ENCODE results near the gene MRPL14.

MRPL14 gene

DNA sequence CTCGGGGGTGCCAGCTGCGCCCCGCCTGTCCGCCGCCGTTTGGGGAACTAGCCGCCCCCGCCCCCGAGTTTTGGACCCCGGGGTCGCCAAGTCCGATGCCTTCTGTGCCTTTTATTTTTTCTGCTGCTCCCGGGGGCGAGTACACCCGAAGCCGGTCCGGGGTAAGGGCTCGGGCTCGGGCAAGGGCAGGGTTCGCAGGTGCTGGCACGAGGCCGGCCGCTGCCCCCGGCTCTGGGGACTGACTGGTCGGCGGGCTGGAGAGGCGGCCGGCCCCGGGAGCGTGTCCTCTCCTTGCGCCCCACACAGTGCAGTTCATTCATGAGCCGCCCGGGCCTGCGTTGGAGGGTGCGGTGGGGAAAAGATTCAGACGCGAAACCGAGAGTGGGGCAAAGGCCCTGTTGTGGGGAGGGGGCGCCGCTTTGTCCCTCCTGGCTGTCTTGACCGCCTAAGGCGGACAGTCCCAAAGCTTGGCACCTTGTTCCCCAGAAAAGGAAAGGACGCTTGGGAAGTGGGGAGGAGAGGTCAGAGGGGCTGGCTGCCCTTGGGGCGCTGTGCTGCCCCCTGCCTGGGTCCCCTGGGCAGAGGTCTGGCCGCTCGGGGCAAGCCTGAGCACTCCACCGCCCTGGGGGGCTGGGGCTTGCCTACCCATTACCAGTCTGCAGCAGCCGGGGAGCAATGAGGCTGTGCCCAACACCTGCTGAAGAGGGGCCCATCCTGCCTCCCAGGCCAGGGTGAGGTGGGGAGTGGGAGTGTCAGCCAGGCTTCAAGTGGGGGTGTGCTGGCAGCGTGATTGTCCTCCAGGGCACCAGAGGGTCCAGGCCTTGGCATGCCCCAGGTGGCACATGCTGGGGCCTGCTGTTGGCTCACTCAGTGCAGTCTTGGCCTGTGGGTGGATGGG is 1.0 kb upstream of the MRPL14 start:
- TF ChIP-seq EZH2phosphoT487 (IDR thresholded peaks at IDR 0.05; ENCODE audit: low read depth): no peak
- TF ChIP-seq, protein P1, sequence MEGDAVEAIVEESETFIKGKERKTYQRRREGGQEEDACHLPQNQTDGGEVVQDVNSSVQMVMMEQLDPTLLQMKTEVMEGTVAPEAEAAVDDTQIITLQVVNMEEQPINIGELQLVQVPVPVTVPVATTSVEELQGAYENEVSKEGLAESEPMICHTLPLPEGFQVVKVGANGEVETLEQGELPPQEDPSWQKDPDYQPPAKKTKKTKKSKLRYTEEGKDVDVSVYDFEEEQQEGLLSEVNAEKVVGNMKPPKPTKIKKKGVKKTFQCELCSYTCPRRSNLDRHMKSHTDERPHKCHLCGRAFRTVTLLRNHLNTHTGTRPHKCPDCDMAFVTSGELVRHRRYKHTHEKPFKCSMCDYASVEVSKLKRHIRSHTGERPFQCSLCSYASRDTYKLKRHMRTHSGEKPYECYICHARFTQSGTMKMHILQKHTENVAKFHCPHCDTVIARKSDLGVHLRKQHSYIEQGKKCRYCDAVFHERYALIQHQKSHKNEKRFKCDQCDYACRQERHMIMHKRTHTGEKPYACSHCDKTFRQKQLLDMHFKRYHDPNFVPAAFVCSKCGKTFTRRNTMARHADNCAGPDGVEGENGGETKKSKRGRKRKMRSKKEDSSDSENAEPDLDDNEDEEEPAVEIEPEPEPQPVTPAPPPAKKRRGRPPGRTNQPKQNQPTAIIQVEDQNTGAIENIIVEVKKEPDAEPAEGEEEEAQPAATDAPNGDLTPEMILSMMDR (IDR thresholded peaks at IDR 0.05; ENCODE audit: low read depth, low read length): peak; percentile 32
- H3K4me3 ChIP-seq (ENCODE audit: low read length): peak overlapping the region; percentile 91
- no peaks in the 10 kb centered on the region for H3K27me3 ChIP-seq (ENCODE audit: low read depth, low read length)
- peaks cover 52% of the 10 kb centered on the region for H3K79me2 ChIP-seq (ENCODE audit: low read length)
- peak overlapping the region; percentile 91 for H3K4me2 ChIP-seq (ENCODE audit: low read length)
- H3K27ac ChIP-seq (ENCODE audit: low read length): no peak overlapping the region; the same call in 1 of the 2 replicates
- H3K36me3 ChIP-seq (replicated peaks; ENCODE audit: low read depth, low read length): peaks cover 24% of the 10 kb centered on the region
- peak overlapping the region; percentile 86 for H2AFZ ChIP-seq (ENCODE audit: low read depth, low read length)
- peak overlapping the region; percentile 84 for H3K9ac ChIP-seq (ENCODE audit: low read length)
- peaks cover 37% of the 10 kb centered on the region for H3K4me1 ChIP-seq (ENCODE audit: low read length)
- H3K9me3 ChIP-seq (ENCODE audit: insufficient read depth, low read length): no peaks in the 10 kb centered on the region
- H4K20me1 ChIP-seq (ENCODE audit: insufficient read depth, low read length): peaks cover 33% of the 10 kb centered on the region

DNA sequence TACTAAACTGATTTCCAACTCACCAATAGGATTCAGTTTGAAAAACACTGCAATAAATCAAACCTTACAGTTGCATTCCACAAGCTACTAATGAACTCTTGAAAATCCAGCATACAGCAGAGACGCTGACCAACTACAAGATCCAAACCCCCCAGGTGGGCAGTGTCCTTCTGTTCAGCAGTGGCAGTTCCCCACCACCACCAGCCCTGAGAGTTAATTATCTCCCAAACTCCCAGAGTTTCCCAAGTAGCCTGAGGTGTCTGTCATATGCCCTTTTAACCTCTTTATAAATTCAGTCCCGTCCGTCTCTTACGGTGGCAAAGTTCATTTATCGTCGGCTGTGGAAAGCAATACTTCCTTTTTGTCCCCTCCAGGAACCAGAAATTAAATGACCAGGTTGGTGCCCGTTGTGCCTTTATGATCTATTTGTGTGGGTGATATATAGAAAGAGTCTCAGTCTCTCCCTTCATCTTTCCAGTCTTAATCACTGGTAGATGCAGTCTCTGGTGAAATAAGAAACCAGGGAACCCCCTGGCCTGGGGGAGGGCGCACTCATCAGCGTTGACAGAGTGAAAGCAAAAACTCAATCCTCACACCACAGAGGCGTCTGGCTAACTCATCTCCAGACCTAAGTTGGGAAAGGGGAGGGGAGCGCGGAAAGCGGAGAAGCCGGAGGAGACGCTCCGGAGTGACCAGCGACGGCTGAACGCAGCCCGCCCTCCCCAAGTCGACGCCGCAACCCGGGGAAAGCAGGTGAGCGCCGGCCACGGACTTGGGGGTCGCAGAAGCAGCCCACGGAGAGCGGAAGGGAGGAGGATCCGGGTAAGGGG is 717 bp downstream of the MRPL14 start:
- no peaks in the 10 kb centered on the region for H3K27me3 ChIP-seq (ENCODE audit: low read depth, low read length)
- H3K4me2 ChIP-seq (ENCODE audit: low read length): peak overlapping the region; percentile 91
- peaks cover 26% of the 10 kb centered on the region for H3K36me3 ChIP-seq (replicated peaks; ENCODE audit: low read depth, low read length)
- peak overlapping the region; percentile 84 for H3K27ac ChIP-seq (ENCODE audit: low read length)
- peaks cover 40% of the 10 kb centered on the region for H3K4me1 ChIP-seq (ENCODE audit: low read length)
- H3K79me2 ChIP-seq (ENCODE audit: low read length): peaks cover 69% of the 10 kb centered on the region
- H3K9me3 ChIP-seq (ENCODE audit: insufficient read depth, low read length): no peaks in the 10 kb centered on the region
- TF ChIP-seq EZH2phosphoT487 (IDR thresholded peaks at IDR 0.05; ENCODE audit: low read depth): no peak
- TF ChIP-seq, protein P1 (IDR thresholded peaks at IDR 0.05; ENCODE audit: low read depth, low read length): no peak
- peak overlapping the region; percentile 96 for H3K9ac ChIP-seq (ENCODE audit: low read length)
- peaks cover 50% of the 10 kb centered on the region for H4K20me1 ChIP-seq (ENCODE audit: insufficient read depth, low read length)
- H3K4me3 ChIP-seq (ENCODE audit: low read length): peak overlapping the region; percentile 80
- H2AFZ ChIP-seq (ENCODE audit: low read depth, low read length): no peak overlapping the region

GRCh38 chr6:44123544-44123943 is 3.7 kb downstream of the MRPL14 start:
- Histone ChIP-seq H3K9ac (ENCODE audit: low read length) (no peak overlapping the region), H4K20me1 (ENCODE audit: insufficient read depth, low read length) (peaks cover 78% of the 10 kb centered on the region), H3K4me1 (ENCODE audit: low read length) (peaks cover 38% of the 10 kb centered on the region)

More at GRCh38 chr6:44123544-44123943, 3.7 kb downstream of the MRPL14 start:
- Histone ChIP-seq H2AFZ (ENCODE audit: low read depth, low read length) (no peak overlapping the region), H3K36me3 (replicated peaks; ENCODE audit: low read depth, low read length) (peaks cover 26% of the 10 kb centered on the region), H3K9me3 (ENCODE audit: insufficient read depth, low read length) (no peaks in the 10 kb centered on the region), H3K4me3 (ENCODE audit: low read length) (no peak overlapping the region), H3K4me2 (ENCODE audit: low read length) (no peak overlapping the region; the same call in 1 of the 2 replicates), H3K27me3 (ENCODE audit: low read depth, low read length) (no peaks in the 10 kb centered on the region), H3K79me2 (ENCODE audit: low read length) (peaks cover 96% of the 10 kb centered on the region), H3K27ac (ENCODE audit: low read length) (no peak overlapping the region)
- TF ChIP-seq, protein P1 (IDR thresholded peaks at IDR 0.05; ENCODE audit: low read depth, low read length): no peak
- TF ChIP-seq EZH2phosphoT487 (IDR thresholded peaks at IDR 0.05; ENCODE audit: low read depth): no peak

All from OCI-LY3 (cell line).